A549 (cell line): ENCODE results near the gene IL18BP.

Experiments used
- CHD2 ChIP-seq: fragments of 150-350 bp; IDR thresholded peaks from 2 replicates; pipeline ENCODE4 v1.6.1; 2014; ENCODE audit warnings: low read length; ENCODE audit not compliant: partially characterized antibody
- EP300 ChIP-seq, 2 experiments: fragments of >200 bp; sonication (Bioruptor Twin); formaldehyde crosslinking; IDR thresholded peaks; 2 replicates in 1 of 2; 3 replicates in 1 of 2; pipeline ENCODE4 v1.6.1; 2016 to 2017
- MAFK ChIP-seq: fragments of 450-650 bp; IDR thresholded peaks from 2 replicates; pipeline ENCODE4 v1.6.1; 2014; ENCODE audit not compliant: partially characterized antibody
- MAZ ChIP-seq: fragments of 150-350 bp; IDR thresholded peaks from 2 replicates; pipeline ENCODE4 v1.6.1; 2014; ENCODE audit warnings: antibody characterized with exemption, low read depth, low read length, borderline replicate concordance
- POLR2A ChIP-seq: IDR thresholded peaks from 2 replicates; pipeline ENCODE4 v1.6.1; 2012; ENCODE audit warnings: mild to moderate bottlenecking, low read length
- RAD21 ChIP-seq, 2 experiments: fragments of >200 bp in 1 of 2; sonication (Bioruptor Twin) in 1 of 2; formaldehyde crosslinking in 1 of 2; IDR thresholded peaks in 1 of 2; conservative IDR thresholded peaks in 1 of 2; 2 replicates in 1 of 2; 3 replicates in 1 of 2; pipeline ENCODE4 v1.6.1; 2012 to 2018; ENCODE audit warnings: inconsistent platforms in 1 of 2
- RCOR1 ChIP-seq: fragments of 150-350 bp; IDR thresholded peaks from 2 replicates; pipeline ENCODE4 v1.6.1; 2014; ENCODE audit warnings: antibody characterized with exemption, low read length, low read depth
- RFX5 ChIP-seq: fragments of 450-650 bp; IDR thresholded peaks from 2 replicates; pipeline ENCODE4 v1.7.1; 2014; ENCODE audit warnings: antibody characterized with exemption, mild to moderate bottlenecking, moderate library complexity
- SREBF2 ChIP-seq: fragments of 450-650 bp; IDR thresholded peaks from 2 replicates; pipeline ENCODE4 v1.6.1; 2014; ENCODE audit warnings: mild to moderate bottlenecking, moderate library complexity
- ZNF302 ChIP-seq: fragments of 250-450 bp; sonication (Bioruptor Pico); IDR thresholded peaks from 2 replicates; pipeline ENCODE4 v1.9.0; 2021; ENCODE audit warnings: inconsistent platforms, mild to moderate bottlenecking, moderate library complexity
- TF ChIP-seq, protein P1 (sequence below): fragments of >200 bp; sonication (Bioruptor Twin); formaldehyde crosslinking; IDR thresholded peaks from 3 replicates; pipeline ENCODE4 v1.5.1; 2016
- TF ChIP-seq, protein P2 (sequence below): fragments of 200-600 bp; sonication (generic); IDR thresholded peaks from 2 replicates; pipeline ENCODE4 v1.6.1; 2016; ENCODE audit warnings: antibody characterized with exemption, mild to moderate bottlenecking, moderate library complexity
- TF ChIP-seq, protein P3 (sequence below): IDR thresholded peaks from 2 replicates; pipeline ENCODE4 v1.6.1; 2012
- TF ChIP-seq, protein P4 (sequence below): IDR thresholded peaks from 2 replicates; pipeline ENCODE4 v1.6.1; 2012

DNA sequence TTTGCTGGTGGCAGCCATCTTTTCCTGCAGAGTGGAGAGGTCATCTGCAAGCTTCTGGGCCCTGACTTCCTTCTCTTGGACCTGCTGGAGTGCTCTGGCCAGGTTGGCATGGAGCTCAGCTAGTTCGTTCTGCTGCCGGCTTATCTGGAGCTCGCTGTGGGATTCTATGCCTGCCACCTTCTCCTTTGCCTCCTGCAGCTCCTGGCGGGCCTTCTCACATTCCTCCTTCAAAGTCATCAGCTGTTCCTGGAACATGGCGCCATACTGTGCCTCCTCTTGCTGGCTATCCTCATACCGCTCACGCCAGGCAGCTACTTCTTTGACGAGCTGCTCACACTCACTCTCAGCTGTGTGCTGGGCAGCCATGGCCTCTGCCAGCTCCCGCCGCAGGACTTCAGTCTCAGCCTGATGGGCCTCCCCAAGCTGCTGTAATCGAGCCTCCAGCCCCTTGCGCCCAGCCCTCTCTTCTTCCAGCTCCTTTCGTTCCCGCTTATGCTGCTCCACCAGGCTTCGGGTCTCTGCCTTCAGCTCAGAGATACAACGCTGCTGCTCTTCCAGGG, 16.1 kb downstream of the IL18BP start:
- TF ChIP-seq MAZ: no peak
- TF ChIP-seq POLR2A: no peak
- TF ChIP-seq, protein P1, sequence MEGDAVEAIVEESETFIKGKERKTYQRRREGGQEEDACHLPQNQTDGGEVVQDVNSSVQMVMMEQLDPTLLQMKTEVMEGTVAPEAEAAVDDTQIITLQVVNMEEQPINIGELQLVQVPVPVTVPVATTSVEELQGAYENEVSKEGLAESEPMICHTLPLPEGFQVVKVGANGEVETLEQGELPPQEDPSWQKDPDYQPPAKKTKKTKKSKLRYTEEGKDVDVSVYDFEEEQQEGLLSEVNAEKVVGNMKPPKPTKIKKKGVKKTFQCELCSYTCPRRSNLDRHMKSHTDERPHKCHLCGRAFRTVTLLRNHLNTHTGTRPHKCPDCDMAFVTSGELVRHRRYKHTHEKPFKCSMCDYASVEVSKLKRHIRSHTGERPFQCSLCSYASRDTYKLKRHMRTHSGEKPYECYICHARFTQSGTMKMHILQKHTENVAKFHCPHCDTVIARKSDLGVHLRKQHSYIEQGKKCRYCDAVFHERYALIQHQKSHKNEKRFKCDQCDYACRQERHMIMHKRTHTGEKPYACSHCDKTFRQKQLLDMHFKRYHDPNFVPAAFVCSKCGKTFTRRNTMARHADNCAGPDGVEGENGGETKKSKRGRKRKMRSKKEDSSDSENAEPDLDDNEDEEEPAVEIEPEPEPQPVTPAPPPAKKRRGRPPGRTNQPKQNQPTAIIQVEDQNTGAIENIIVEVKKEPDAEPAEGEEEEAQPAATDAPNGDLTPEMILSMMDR: no peak
- TF ChIP-seq RCOR1: no peak
- TF ChIP-seq MAFK: no peak
- no peak for TF ChIP-seq SREBF2
- TF ChIP-seq, protein P2, sequence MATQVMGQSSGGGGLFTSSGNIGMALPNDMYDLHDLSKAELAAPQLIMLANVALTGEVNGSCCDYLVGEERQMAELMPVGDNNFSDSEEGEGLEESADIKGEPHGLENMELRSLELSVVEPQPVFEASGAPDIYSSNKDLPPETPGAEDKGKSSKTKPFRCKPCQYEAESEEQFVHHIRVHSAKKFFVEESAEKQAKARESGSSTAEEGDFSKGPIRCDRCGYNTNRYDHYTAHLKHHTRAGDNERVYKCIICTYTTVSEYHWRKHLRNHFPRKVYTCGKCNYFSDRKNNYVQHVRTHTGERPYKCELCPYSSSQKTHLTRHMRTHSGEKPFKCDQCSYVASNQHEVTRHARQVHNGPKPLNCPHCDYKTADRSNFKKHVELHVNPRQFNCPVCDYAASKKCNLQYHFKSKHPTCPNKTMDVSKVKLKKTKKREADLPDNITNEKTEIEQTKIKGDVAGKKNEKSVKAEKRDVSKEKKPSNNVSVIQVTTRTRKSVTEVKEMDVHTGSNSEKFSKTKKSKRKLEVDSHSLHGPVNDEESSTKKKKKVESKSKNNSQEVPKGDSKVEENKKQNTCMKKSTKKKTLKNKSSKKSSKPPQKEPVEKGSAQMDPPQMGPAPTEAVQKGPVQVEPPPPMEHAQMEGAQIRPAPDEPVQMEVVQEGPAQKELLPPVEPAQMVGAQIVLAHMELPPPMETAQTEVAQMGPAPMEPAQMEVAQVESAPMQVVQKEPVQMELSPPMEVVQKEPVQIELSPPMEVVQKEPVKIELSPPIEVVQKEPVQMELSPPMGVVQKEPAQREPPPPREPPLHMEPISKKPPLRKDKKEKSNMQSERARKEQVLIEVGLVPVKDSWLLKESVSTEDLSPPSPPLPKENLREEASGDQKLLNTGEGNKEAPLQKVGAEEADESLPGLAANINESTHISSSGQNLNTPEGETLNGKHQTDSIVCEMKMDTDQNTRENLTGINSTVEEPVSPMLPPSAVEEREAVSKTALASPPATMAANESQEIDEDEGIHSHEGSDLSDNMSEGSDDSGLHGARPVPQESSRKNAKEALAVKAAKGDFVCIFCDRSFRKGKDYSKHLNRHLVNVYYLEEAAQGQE: no peak
- TF ChIP-seq ZNF302 (CRISPR knock-in tag): no peak
- TF ChIP-seq RAD21 (conservative IDR thresholded peaks at IDR 0.05 in 1 of 2, IDR thresholded peaks at IDR 0.05 in 1 of 2): no peak
- TF ChIP-seq, protein P3, sequence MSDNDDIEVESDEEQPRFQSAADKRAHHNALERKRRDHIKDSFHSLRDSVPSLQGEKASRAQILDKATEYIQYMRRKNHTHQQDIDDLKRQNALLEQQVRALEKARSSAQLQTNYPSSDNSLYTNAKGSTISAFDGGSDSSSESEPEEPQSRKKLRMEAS: no peak
- no peak for TF ChIP-seq CHD2
- TF ChIP-seq, protein P4, sequence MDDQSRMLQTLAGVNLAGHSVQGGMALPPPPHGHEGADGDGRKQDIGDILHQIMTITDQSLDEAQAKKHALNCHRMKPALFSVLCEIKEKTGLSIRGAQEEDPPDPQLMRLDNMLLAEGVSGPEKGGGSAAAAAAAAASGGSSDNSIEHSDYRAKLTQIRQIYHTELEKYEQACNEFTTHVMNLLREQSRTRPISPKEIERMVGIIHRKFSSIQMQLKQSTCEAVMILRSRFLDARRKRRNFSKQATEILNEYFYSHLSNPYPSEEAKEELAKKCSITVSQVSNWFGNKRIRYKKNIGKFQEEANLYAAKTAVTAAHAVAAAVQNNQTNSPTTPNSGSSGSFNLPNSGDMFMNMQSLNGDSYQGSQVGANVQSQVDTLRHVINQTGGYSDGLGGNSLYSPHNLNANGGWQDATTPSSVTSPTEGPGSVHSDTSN: no peak
- TF ChIP-seq EP300 (IDR thresholded peaks at IDR 0.05): no peak
- TF ChIP-seq RFX5: no peak
